ENCODE data around the gene TMEM245.
"Not testable (repeated sequence)": the region's sequence is repeated elsewhere in the genome, so short reads cannot be mapped to it uniquely, and the experiment has no call there.

The TMEM245 gene

GRCh38 chr9:108972626-108973209 is 147.0 kb downstream of the TMEM245 start:
- DNase-seq = no peak

DNA sequence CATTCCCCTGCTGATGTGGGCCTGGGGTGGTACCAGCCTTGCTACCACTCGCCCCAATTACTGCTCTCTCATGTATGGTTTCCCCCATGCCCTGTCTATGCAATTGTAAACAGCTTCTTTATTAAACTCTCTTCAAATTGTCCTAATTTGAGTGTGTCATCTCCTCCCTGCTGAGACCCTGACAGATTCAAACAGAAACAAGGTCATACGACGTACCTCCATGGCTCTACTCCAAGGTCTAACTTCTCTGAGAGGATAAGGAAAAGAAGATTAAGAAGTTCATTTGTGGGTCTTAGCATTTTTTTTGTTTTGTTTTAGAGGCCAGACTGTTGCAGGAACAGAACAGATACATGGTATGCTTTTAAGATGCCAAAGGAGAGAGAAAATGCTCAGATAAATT is 147.6 kb downstream of the TMEM245 start:
- DNase-seq = no peak

GRCh38 chr9:108971392-108971791 is 148.4 kb downstream of the TMEM245 start:
- DNase-seq = not testable (repeated sequence)

DNA sequence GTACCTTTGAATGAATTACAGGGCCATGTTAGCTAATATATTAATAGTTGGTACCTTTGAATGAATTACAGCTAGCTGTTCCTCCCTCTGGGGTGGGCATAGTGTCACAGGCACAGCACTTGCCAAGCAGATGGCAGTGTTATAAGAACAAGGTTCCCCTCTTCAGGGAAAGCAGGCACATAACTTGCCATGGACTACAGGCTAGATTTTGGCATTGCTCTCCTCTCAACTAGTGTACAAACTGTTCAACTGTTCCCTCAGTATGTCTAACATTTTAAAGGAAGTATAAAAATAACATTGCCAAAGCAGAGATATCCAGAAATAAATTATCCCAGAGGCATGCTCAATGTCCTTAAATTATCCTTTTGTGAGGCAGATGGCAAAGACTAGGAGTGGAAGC is 151.8 kb downstream of the TMEM245 start:
- DNase-seq = no peak

All from NCI-H226 (cell line).